ENCODE data around the gene SLC6A19. TPM values are rescaled to one million over a fixed set of nuclear protein-coding genes. Genes with fewer than 3 reads are reported as not detected.
A peak's percentile ranks its signal among the peaks of the same experiment; 100 is the strongest.

Gene SLC6A19
- total and polyA plus RNA-seq, 9 of the 15 experiments (the other 6 are each of a cell fraction or from before 2014, with no cell fraction given) = 0.03 to 1.6 (median 0.59) TPM

DNA sequence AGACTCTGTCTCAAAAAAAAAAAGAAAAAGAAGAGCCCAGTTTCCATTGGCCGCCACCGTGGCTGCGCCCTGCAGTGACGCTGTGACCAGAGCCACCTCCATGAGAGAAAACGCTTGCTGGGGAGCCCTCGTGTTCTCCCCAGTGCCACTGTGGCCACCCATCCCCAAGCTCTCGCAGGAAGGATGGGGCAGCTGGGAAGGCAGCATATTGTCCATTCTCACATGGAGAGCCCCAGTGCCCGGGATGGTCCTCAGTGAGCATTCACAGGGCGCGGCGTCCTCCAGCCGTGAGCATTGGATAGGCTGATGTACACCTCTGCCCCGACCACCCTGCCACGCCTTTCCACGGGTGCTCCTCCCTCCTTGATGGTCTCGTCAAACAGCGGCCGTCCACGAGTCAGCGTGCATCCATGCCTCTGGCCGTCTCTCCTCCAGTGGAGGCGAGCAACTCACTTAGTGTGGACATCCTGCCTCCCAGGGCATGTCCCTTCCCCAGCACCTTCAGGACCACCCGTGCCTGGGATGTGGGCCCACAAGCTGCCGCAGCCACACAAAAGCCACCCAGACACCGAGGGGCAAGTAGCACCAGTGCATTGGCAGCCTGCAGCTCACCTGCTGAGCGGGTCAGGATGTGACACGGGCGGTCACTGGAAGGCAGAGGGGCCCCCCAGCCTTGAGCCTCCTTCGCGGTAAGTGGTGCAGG lies 23.4 kb upstream of the SLC6A19 start:
- H3K27ac ChIP-seq (ENCODE audit: extremely low read depth, low read depth, low read length) = no peak overlapping the region
- CTCF ChIA-PET (ENCODE audit: low intra/inter-chr PET ratio) = no interaction called here
- BruUV-seq (replicated peaks) = no TSS peak
- TF ChIP-seq TRIM28 (IDR thresholded peaks at IDR 0.05) (no peak), ZNF778 (CRISPR knock-in tag; IDR thresholded peaks at IDR 0.05) (no peak), CREBBP (IDR thresholded peaks at IDR 0.05; ENCODE audit: low read depth, low read length) (no peak), EP300 (IDR thresholded peaks at IDR 0.05; ENCODE audit: low read length) (no peak), ELK1 (CRISPR knock-in tag; IDR thresholded peaks at IDR 0.05) (no peak), MYBL2 (IDR thresholded peaks at IDR 0.05; ENCODE audit: low read depth) (no peak), MYBL2 (CRISPR knock-in tag; IDR thresholded peaks at IDR 0.05; ENCODE audit: borderline replicate concordance) (no peak), NFXL1 (CRISPR knock-in tag; IDR thresholded peaks at IDR 0.05) (no peak), ZNF551 (CRISPR knock-in tag; IDR thresholded peaks at IDR 0.05) (no peak), ATF7 (IDR thresholded peaks at IDR 0.05) (no peak), SRSF7 (optimal IDR thresholded peaks at IDR 0.05; ENCODE audit: low read depth, low read length) (no peak), KAT7 (CRISPR knock-in tag; IDR thresholded peaks at IDR 0.05; ENCODE audit: borderline replicate concordance) (no peak), TSC22D4 (tag; IDR thresholded peaks at IDR 0.05) (no peak)
- TF ChIP-seq, protein P1, sequence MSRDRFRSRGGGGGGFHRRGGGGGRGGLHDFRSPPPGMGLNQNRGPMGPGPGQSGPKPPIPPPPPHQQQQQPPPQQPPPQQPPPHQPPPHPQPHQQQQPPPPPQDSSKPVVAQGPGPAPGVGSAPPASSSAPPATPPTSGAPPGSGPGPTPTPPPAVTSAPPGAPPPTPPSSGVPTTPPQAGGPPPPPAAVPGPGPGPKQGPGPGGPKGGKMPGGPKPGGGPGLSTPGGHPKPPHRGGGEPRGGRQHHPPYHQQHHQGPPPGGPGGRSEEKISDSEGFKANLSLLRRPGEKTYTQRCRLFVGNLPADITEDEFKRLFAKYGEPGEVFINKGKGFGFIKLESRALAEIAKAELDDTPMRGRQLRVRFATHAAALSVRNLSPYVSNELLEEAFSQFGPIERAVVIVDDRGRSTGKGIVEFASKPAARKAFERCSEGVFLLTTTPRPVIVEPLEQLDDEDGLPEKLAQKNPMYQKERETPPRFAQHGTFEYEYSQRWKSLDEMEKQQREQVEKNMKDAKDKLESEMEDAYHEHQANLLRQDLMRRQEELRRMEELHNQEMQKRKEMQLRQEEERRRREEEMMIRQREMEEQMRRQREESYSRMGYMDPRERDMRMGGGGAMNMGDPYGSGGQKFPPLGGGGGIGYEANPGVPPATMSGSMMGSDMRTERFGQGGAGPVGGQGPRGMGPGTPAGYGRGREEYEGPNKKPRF (IDR thresholded peaks at IDR 0.05; ENCODE audit: low read depth, low read length) = no peak
- TF ChIP-seq, protein P2, sequence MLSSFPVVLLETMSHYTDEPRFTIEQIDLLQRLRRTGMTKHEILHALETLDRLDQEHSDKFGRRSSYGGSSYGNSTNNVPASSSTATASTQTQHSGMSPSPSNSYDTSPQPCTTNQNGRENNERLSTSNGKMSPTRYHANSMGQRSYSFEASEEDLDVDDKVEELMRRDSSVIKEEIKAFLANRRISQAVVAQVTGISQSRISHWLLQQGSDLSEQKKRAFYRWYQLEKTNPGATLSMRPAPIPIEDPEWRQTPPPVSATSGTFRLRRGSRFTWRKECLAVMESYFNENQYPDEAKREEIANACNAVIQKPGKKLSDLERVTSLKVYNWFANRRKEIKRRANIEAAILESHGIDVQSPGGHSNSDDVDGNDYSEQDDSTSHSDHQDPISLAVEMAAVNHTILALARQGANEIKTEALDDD (IDR thresholded peaks at IDR 0.05) = no peak
- TF ChIP-seq, protein P3, sequence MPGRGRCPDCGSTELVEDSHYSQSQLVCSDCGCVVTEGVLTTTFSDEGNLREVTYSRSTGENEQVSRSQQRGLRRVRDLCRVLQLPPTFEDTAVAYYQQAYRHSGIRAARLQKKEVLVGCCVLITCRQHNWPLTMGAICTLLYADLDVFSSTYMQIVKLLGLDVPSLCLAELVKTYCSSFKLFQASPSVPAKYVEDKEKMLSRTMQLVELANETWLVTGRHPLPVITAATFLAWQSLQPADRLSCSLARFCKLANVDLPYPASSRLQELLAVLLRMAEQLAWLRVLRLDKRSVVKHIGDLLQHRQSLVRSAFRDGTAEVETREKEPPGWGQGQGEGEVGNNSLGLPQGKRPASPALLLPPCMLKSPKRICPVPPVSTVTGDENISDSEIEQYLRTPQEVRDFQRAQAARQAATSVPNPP (IDR thresholded peaks at IDR 0.05; ENCODE audit: borderline replicate concordance, insufficient read depth, insufficient read length) = no peak

More for the DNA sequence above, 23.4 kb upstream of the SLC6A19 start:
- Histone ChIP-seq H3K4me1 (replicated peaks in 1 of 2; ENCODE audit: control insufficient read depth in 2 of 2, insufficient read depth in 2 of 2, low read length in 2 of 2) (peaks cover 16 to 72% of the 10 kb centered on the region in 2 experiments), H4K20me1 (replicated peaks; ENCODE audit: control insufficient read depth, insufficient read depth, low read length) (no peaks in the 10 kb centered on the region), H3K4me2 (ENCODE audit: insufficient read depth, low read length) (no peak overlapping the region), H3K79me2 (ENCODE audit: control insufficient read depth, insufficient read depth, low read length) (no peaks in the 10 kb centered on the region), H3K27me3 (ENCODE audit: control insufficient read depth in 2 of 2, insufficient read depth in 2 of 2, low read length in 2 of 2) (no peaks in the 10 kb centered on the region), H3K9ac (ENCODE audit: insufficient read depth in 1 of 2, low read depth in 2 of 2, low read length in 2 of 2) (peak overlapping the region in 1 of 2 experiments; percentile 36; a peak in 1 of 4 replicates), H2AFZ (ENCODE audit: low read depth, low read length) (peak overlapping the region; percentile 85), H3K36me3 (ENCODE audit: control insufficient read depth, insufficient read depth, low read length) (no peaks in the 10 kb centered on the region), H3K9me3 (replicated peaks; ENCODE audit: control insufficient read depth, insufficient read depth, low read depth, low read length) (no peaks in the 10 kb centered on the region), H3K9me1 (ENCODE audit: control insufficient read depth, insufficient read depth, low read length) (no peaks in the 10 kb centered on the region), H3K4me3 (no peak overlapping the region)
- FAIRE-seq = no peak
- no peak for ATAC-seq
- POLR2A ChIA-PET = interaction anchor here (0.6 to 1.5 kb wide), 2 partner anchors 11 to 241 kb away, joined by 3 read pairs; no protein-coding TSS in a partner anchor
- intact Hi-C loops (cut with micrococcal nuclease) = no loop called here
- DNase-seq (ENCODE audit: extremely low read depth in 1 of 4, low spot score in 3 of 4) = no peak
- 62% methylated on average over 28 of the region's 30 CpGs for WGBS (ENCODE audit: insufficient coverage, low coverage, missing lambda C conversion rate)
- in situ Hi-C loops (cut with MboI) = no loop called here

Measured in K562 (cell line).